Peyer's patch (tissue), 4 donors: ENCODE results near the gene PKP3. TPM values are rescaled to one million over a fixed set of nuclear protein-coding genes. Genes with fewer than 3 reads are reported as not detected.

Experiments used
- DNase-seq, 3 donors: peaks; one replicate each; pipeline ENCODE4 v3.0.0-alpha.2; 2017 to 2019
- H3K27ac ChIP-seq, 4 donors: fragments of 200-600 bp; sonication (generic); one replicate each; pipeline ENCODE4 v1.5.1; 2016 to 2019
- H3K27me3 ChIP-seq, 2 donors: fragments of 200-600 bp; sonication (generic); one replicate each; pipeline ENCODE4 v1.5.1; 2019
- H3K36me3 ChIP-seq, 3 donors: fragments of 200-600 bp; sonication (generic); one replicate each; pipeline ENCODE4 v1.5.1; 2016 to 2019
- H3K4me1 ChIP-seq, 4 donors: fragments of 200-600 bp; sonication (generic); one replicate each; pipeline ENCODE4 v1.5.1; 2016 to 2019
- H3K4me3 ChIP-seq, 4 donors: fragments of 200-600 bp; sonication (generic); 1 replicate in 3 of 4; 2 replicates in 1 of 4; pipeline ENCODE4 v1.5.1; 2016 to 2019; ENCODE audit warnings: mild to moderate bottlenecking in 1 of 4
- H3K9me3 ChIP-seq, 4 donors: fragments of 200-600 bp; sonication (generic); one replicate each; pipeline ENCODE4 v1.5.1; 2016 to 2019; ENCODE audit warnings: mild to moderate bottlenecking in 1 of 4
- CTCF ChIP-seq, 6 experiments: fragments of 450-650 bp in 4 of 6; fragments of 200-600 bp in 2 of 6; sonication (generic) in 1 of 6; IDR thresholded peaks; one replicate each; pipeline ENCODE4 v1.5.1; 2017 to 2019; ENCODE audit warnings: antibody characterized with exemption in 6 of 6, mild to moderate bottlenecking in 3 of 6, moderate library complexity in 1 of 6
- POLR2A ChIP-seq, 2 donors: fragments of 450-650 bp; IDR thresholded peaks; one replicate each; pipeline ENCODE4 v1.5.1; 2017; ENCODE audit warnings: antibody characterized with exemption in 2 of 2, mild to moderate bottlenecking in 2 of 2, moderate library complexity in 2 of 2
- total RNA-seq, 4 donors: library from RNA; depleted of rRNA; stranded (reverse); fragments of >200 nt; gene quantifications; one replicate each; pipeline ENCODE4 v1.1.0, GENCODE V29; 2016

The PKP3 gene
- total RNA-seq, 4 donors from 2014 or later = 95.7 to 254 (median 202) TPM

- Histone ChIP-seq H3K4me1 (no peaks in the 10 kb centered on the region), H3K9me3 (no peaks in the 10 kb centered on the region), H3K4me3 (no peak overlapping the region), H3K36me3 (no peaks in the 10 kb centered on the region), H3K27ac (no peak overlapping the region), H3K27me3 (no peaks in the 10 kb centered on the region)
- no peak for TF ChIP-seq CTCF (IDR thresholded peaks at IDR 0.05)
- TF ChIP-seq POLR2A (IDR thresholded peaks at IDR 0.05) = no peak
- DNase-seq = no peak
Measured at GRCh38 chr11:376531-377173, 17.4 kb upstream of the PKP3 start.

- H3K27ac ChIP-seq = no peak overlapping the region
- no peaks in the 10 kb centered on the region for H3K36me3 ChIP-seq
- no peak for DNase-seq
- H3K4me3 ChIP-seq = no peak overlapping the region
- no peaks in the 10 kb centered on the region for H3K9me3 ChIP-seq
- no peaks in the 10 kb centered on the region for H3K27me3 ChIP-seq
- H3K4me1 ChIP-seq = no peaks in the 10 kb centered on the region
- no peak for TF ChIP-seq POLR2A (IDR thresholded peaks at IDR 0.05)
- TF ChIP-seq CTCF (IDR thresholded peaks at IDR 0.05) = no peak
Measured at GRCh38 chr11:377174-377865, 16.7 kb upstream of the PKP3 start.

- Histone ChIP-seq H3K27me3 (no peaks in the 10 kb centered on the region), H3K27ac (no peak overlapping the region), H3K4me3 (no peak overlapping the region), H3K9me3 (no peaks in the 10 kb centered on the region), H3K36me3 (no peaks in the 10 kb centered on the region), H3K4me1 (no peaks in the 10 kb centered on the region)
- DNase-seq = no peak
- TF ChIP-seq CTCF (IDR thresholded peaks at IDR 0.05) (no peak), POLR2A (IDR thresholded peaks at IDR 0.05) (no peak)
Measured at GRCh38 chr11:377883-378500, 16.0 kb upstream of the PKP3 start.

- no peaks in the 10 kb centered on the region for H3K27me3 ChIP-seq
- no peaks in the 10 kb centered on the region for H3K4me1 ChIP-seq
- TF ChIP-seq POLR2A (IDR thresholded peaks at IDR 0.05) (no peak), CTCF (IDR thresholded peaks at IDR 0.05) (no peak)
- no peak overlapping the region for H3K27ac ChIP-seq
- H3K36me3 ChIP-seq = no peaks in the 10 kb centered on the region
- H3K4me3 ChIP-seq = no peak overlapping the region
- DNase-seq = no peak
- H3K9me3 ChIP-seq = no peaks in the 10 kb centered on the region
Measured at GRCh38 chr11:379205-380094, 14.6 kb upstream of the PKP3 start.

- Histone ChIP-seq H3K4me3 (no peak overlapping the region), H3K27me3 (no peaks in the 10 kb centered on the region), H3K36me3 (no peaks in the 10 kb centered on the region), H3K27ac (no peak overlapping the region), H3K9me3 (no peaks in the 10 kb centered on the region), H3K4me1 (no peaks in the 10 kb centered on the region)
- TF ChIP-seq POLR2A (IDR thresholded peaks at IDR 0.05) (no peak), CTCF (IDR thresholded peaks at IDR 0.05) (no peak)
- DNase-seq = no peak
Measured at GRCh38 chr11:380095-380480, 13.9 kb upstream of the PKP3 start.
